ENCODE data around the gene SLC6A18.
A peak's percentile ranks its signal among the peaks of the same experiment; 100 is the strongest.

The SLC6A18 gene

DNA sequence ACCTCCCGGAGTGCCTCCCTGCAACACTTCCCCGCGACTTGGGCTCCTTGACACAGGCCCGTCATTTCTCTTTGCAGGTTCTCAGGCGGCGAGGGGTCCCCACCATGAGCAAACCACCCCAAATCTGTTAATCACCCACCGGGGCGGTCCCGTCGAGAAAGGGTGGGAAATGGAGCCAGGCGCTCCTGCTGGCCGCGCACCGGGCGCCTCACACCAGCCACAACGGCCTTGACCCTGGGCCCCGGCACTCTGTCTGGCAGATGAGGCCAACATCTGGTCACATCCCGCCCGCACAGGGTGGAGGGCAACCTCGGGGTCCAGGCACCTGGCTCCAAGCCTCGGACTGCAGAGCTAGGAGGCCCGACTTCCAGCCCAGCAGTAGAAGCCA, 70.5 kb downstream of the SLC6A18 start:
- FAIRE-seq: no peak

More for the DNA sequence above, 70.5 kb downstream of the SLC6A18 start:
- TF ChIP-seq POLR2AphosphoS5 (IDR thresholded peaks at IDR 0.05; ENCODE audit: low read depth, low read length): no peak
- no peak for TF ChIP-seq TAF1 (IDR thresholded peaks at IDR 0.05; ENCODE audit: borderline replicate concordance, low read depth, low read length)
- TF ChIP-seq POLR2A (IDR thresholded peaks at IDR 0.05; ENCODE audit: low read depth, low read length): no peak
- DNase-seq (ENCODE audit: insufficient read length): peak; percentile 2

Measured in GM12892 (cell line).